Activated T-helper 1 cell treated with Interleukin-2 at 50 U/mL for 16 hours (primary cell): ENCODE data around the gene HUNK.
"Not testable (repeated sequence)": the region's sequence is repeated elsewhere in the genome, so short reads cannot be mapped to it uniquely, and the experiment has no call there.

Source experiments
- DNase-seq: peaks from one replicate; pipeline ENCODE4 v3.0.0-alpha.2; 2020; ENCODE audit warnings: low read depth

The HUNK gene

DNA sequence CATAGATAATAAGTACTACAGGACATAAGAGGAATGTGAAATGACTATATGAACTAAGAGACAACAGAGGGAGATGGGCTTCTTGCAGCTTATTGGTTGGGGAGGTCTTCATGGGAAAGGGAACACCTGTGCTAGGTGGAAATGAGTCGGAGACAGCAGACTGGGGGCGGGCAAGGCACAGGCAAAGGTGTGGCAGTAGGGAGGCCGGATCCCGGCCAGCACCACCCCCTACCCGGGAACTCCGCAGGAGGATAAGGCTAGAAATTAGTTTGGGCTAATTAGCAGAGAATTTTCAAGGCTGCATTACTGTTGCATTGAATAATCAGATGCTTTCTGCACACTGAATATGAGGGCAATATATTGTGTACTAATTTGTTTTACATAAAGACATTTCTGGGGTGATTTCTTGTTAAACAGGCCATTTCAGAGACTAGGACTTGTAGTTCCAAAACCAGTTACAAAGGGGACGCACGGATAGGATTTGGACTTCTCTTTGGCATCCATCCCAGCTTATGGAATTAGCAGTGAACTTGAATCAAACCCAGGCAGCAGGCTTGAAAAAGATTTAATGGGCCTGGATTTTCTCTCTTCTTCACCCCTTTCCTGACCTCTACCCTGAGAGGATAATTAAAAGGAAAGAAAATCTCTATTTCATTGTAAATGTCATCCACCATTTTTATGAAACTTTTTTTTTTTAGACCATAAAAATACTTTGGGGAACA, 2.2 kb upstream of the HUNK start:
- no peak for DNase-seq

DNA sequence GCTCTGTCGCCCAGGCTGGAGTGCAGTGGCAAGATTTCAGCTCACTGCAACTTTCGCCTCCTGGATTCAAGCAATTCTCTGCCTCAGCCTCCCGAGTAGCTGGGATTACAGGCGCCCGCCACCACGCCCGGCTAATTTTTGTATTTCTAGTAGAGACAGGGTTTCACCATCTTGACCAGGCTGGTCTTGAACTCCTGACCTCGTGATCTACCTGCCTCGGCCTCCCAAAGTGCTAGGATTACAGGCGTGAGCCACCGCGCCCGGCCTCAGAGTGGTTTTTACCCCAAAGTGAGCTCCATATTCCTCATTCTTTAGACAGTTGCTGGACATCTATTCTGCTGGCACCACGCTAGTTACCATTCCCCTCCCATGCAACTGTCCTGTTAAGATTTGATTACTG, 1.4 kb upstream of the HUNK start:
- DNase-seq, result not testable (repeated sequence)

DNA sequence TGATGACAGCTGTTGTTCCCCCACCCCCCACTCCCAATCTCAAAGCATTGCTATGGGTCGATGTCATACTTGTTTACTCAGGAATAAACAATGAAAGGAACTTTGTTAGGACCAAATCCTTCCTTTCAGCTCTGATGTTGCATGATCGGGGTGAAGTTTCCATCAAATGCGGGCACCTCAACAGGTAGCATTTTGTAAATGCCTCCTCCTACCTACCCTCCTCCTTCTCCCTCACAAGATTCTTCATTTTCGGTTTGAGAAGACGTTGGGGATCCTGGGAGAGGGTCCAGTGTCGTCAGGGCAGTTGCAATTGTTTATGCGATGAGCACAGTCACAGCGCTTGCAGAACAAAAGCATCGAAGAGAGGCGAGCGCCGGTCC, 758 bp upstream of the HUNK start:
- DNase-seq, result no peak

DNA sequence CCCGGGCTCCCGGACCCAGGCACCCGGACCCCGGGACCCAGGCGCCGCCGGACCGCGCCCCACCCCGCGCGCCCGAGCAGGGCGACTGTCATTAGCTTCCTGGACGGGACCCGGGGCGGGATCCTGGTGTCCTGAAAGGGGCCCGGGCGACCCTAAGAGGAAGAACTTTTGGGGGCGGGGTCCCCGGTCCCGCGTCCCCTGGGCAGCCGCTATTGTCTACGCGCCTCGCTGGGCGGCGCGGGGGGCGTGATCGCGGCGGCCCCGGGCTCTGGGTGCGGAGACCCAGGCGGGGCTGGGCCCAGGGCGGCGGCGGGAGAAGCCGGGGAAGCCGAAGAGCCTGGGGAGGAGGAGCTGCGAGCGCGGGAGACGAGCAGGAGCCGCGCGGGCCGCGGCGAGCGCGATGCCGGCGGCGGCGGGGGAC, 465 bp downstream of the HUNK start:
- no peak for DNase-seq

DNA sequence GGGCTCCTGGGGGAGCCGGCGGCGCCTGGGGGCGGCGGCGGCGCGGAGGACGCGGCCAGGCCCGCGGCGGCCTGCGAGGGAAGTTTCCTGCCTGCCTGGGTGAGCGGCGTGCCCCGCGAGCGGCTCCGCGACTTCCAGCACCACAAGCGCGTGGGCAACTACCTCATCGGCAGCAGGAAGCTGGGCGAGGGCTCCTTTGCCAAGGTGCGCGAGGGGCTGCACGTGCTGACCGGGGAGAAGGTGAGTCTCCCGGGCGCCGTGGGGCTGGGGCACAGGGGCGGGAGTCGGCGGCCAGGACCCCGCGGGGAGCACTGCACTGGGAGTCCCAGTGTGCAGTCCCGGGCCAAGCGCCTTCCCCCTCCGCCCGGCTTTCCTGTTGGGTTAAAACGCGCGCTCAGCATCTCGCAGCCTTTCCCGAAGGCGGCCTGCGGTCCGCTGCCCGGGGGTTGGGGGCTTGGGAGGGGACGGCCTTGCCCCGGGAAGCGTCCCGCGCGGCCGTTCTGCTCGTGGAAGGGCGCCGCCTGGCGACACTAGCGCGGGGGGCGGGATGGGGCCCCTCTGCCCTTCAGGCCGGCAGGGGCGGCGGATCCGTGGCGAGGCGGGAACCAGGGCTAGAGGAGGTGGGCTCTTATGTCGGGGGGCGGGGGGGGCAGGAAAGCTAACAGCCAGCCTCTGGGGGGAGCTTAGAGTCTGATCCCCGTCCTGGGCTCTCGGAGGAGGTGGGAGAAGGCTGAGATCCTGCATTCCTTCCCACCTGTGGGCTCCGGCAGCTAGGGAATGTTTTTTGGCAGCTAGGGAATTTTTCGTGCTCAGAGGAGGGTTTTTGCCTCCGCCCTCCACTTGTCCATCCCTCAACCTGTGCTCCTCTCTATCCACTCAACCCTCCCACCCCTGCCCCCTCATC, 1.1 kb downstream of the HUNK start:
- DNase-seq, result no peak

DNA sequence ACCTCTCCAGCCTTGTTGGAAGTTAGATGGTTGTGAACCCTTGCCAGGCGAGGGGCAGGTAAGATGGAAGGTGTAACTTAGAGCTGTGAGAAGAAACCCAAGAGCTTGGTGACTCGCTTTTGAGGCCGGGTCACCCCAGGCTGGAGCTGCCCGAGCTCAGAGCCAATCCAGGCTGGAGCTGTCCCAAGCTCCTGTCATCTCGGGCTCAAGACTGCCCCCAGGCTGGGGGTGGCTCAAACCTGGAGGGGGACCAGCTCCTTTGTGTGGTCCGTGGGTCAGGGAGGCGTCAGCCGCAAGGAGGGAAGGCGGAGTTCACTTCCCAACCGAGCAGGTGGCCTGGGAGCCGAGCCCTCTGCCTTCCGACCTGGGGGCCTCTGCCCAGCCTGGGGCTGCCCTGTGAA, 2.0 kb downstream of the HUNK start:
- no peak for DNase-seq

DNA sequence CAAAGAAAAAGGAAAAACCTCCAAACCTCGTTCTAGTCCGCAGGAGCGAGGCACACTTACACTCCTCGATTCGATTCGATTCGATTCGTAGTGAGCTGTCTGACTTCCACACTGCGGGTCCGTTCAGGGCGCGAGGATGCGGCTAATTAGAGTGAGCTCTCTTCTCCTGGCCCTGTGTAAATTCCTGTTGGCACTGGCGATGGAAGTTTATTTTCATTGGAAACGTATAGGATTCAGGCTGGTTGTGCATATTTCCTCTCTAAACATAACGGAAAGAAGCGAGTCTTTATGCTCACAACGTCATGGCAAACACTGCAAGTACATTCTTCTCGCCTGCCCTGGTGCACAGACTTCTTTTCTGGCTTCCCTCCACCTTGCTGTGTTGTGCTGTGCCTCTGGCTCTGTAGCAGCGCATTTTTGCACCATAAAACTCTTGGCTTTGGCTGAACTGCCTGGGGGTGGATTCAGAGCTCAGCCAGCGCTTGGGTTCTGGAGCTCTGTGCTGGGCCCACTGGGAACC, 2.7 kb downstream of the HUNK start:
- no peak for DNase-seq

DNA sequence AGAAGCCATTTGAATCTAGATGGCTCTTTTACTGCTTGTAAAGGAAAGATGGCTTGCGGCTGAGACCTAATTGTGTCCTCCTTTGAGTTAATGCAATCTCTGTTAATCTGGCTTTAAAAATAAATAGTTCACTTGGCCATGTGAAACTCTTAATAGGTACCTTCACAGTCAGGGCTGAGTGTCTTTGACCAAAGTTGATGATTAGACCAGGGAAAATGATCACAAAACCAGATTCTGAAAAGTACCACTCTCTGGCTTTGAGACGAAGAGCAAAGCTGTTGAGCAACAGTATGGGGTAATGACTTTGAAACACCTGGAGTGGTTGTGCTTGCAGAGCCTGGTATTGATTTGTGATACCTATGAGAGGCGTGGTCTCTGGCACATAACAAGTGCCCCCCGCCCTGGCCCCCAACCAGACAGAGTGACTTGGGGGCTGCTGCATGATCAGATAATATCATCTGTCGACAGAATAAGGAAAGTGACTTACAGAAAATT, 4.7 kb downstream of the HUNK start:
- no peak for DNase-seq

DNA sequence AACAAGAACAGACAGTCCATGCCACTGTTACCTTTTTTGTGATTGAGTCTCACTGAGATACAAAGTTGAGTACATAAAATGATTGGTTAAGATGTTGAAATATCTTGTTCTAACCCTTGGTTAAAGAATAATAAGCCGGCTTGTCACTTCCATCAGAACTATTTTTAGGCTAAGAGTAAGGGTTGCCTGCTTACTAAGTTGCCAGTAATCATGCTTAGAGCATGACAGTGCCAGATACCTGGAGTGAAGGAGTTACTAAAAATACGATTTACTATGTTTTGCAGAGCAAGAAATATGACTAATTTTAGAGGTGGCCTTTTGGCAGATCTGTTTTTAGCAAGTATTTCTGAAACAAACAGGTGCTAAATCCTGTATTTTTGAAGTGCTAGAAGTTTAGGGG, 6.0 kb downstream of the HUNK start:
- no peak for DNase-seq

DNA sequence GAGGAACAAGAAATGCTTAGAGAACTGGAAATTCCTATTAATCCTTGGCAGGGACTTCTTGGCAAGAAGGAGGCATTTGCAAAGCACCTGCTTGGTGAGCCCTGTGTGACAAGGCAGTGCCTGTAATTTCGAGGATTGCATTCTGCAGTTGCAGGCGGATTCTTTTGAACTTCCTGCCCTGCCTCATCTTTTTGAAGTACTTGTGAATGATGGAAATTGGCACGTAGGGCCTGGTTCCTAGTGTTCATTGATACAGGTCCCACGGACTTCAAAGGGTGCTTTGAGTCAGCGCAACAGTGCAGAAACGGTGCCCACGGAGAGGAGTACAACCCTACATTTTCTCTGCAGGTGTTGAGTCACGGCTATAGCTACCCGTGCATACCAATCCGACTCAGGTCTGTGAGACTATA, 6.4 kb downstream of the HUNK start:
- no peak for DNase-seq

DNA sequence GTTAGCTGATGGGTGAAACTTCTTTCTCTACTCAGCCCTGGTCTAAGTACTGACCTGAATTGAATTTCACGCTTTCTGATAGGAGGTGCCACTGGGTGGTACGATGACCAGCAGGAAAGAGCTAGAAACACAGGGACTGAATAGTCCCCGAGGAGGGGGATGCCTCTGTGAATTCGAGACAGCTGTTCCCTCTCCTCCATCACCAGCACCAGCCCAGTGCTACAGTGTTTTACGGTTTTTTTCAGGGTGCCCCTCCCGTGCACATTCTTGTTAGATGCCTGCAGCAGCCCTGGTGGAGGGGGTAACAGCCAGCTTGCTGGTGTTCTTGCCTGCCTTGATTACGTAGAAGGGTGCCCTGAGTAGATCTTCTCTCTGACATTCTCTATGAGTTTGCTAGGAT, 7.1 kb downstream of the HUNK start:
- DNase-seq, result no peak

DNA sequence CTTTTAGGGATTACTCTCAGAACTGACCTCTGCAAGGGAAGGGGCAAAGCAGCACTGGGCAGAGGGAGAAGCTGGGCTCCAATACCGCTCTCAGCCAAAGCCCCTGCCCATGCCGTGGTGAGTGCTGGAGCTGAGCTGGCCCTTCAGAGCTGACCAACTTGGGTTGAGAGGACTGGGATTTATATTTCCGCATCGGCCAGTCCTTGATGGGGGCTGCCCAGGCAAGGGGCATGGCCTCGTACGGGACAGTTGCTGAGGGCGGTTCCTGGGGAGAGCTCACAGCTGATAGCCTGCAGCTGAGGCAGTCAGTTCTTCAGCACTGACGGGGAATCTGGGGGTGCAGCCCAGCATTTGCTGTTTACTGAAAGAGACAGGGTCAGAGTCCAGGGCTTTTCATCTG, 8.0 kb downstream of the HUNK start:
- no peak for DNase-seq

DNA sequence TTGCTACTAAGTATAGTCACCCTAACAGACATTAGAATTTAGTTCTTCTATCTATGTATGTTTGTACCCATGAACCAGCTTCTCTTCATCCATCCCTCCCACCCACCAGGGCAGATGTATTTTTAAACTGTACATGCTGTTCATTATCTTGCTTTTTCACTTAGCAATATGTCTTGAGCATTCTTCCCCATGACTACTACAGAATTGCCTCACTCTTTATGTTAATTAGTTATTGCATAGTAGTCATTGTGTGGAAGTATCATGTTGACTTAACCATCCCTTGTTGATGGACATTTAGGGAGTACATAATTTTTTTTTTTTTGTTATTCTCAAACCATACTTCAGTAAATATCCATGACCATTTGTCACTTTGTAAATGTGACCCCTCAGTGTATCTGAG, 9.9 kb downstream of the HUNK start:
- no peak for DNase-seq

DNA sequence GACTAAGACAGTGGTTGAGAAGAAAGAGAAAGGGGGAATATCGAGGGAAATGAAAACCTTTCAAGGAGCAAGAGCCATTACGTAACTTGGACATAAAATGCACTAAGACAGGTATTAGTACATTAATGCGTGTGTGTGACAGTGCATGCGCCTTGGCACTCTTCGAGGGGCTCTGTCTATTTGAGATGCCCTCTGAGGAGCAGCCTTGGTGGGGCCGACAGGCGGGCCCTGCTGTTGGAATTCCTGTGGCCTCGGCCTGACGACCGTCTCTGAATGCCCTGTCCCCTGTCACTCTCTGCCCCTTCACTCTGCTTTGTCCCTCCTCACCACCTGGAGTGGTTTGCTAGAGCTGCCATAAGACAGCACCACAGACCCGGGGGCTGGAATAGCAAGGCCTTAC, 12.3 kb downstream of the HUNK start:
- no peak for DNase-seq

DNA sequence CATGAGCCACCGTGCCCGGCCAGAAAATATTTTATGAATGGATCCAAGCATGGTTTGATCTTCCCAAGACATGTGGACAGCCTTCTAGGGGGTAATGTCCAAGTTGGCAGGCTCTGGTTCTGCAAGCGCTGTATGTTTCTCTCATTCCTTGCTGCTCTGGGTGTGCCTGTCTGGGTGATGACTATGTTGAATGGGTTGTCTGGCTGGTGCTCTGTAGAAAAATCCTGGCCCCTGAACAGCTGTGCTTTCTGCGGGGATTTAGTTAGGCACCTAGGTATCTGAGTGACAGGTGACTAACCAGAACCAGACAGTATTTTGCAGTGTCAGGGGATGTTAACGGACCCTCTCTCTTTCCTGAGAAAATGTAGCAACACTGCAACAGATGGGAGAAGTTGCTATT, 14.1 kb downstream of the HUNK start:
- DNase-seq, result no peak

DNA sequence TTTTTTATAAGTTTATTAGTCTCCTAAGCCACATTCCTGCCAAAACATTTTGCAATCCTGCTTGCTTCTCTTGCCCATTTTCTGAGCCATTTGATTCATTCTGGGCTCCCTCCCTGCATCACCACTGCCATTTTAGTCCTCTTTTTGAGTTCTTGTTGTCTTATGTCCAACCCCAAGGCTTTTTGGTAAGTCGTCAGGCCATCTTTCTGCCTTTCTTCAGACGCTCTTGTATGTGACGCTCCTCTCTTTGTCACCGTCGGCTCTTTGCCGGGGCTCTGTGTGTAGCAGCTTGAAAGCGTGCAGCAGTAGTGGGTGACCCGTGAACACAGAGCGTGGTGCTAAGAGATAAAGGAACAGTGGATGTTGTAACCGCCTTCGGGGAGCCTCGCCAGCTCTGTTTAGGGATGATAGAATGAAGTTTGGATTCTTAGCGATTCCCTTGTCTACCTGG, 14.6 kb downstream of the HUNK start:
- no peak for DNase-seq

DNA sequence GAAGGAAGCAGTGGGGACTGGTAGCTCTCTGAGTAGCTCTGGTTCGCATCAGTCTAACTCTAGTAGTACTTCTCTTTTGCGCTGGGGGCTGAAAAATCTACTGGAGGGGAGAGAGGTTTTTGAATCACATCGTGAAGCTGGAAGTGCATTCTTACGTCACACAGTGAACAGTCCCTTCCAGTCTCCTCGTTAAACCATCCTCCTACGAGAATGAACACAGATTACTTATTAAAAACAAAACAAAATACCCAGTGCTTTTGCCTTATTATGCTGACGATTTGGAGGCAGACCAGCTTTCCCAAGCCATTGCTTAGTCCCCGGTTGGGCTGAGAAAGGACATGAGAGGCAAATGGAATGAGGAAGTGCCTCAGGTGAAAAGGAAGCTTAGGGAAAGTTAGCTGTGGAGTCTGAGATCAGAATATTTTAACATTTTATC, 16.1 kb downstream of the HUNK start:
- DNase-seq, result no peak

DNA sequence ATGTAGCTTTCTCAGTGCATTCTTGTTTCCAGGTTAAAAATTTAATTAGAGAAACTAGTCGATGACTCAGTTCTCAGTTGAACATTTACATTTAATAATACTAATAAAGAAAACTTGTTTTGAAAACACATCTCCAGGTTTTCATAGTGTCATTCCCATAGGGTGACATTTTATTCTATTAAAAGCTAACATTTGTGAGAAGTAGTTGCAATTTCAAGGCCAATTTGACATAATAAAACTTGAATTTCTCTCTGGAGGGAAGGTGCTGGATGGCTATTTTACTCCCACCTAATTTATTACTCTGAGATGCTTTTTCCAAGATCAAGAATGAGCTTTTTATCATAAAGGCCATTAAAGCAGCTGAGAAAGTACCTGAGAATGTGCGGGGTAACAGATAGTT, 16.6 kb downstream of the HUNK start:
- no peak for DNase-seq

DNA sequence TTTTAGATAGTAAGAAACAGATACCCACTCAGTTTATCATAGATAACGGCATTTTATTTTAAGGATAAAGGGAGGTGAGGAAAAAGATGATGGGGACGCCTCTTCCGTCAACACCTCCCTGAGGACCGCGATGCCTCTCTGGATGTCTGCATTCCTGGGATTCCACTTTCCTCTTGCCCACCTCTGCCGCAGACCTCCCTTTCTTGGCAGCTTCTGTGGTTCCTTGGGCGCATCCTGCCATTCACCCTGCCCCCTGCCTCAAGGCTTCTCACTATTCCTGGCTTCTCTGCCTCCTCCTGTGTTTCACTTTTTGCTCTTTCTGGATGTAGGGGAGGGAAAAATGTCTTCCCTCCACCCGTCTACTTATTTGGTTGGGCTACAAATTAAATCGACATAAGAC, 19.9 kb downstream of the HUNK start:
- DNase-seq, result no peak

DNA sequence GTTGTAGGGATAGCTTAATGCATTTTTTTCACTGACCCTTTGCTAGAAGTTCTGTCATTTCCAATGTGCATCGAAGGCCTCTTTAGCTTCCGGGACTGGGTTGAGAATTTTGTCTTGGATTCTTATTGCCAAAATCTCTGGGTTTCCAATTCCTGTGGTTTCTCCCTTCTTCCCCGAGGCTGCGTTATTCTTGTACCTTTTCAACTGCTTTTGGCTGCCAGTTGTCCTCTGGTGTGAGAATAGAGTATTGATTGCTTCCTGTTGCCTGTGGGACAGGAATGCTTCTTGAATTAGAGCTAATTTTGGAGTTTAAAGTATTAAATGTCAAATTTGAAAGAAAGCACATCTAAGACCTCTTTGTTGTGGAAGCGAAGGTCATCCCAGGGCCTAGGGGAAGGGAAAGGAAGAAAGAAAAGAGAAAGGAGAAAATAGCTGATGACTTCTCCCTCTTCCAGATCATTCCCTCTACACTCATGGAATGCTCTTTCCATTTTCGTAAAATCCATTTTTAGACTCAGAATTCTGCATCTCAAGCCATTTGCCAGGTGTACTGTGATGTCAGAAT, 21.1 kb downstream of the HUNK start:
- DNase-seq, result no peak

DNA sequence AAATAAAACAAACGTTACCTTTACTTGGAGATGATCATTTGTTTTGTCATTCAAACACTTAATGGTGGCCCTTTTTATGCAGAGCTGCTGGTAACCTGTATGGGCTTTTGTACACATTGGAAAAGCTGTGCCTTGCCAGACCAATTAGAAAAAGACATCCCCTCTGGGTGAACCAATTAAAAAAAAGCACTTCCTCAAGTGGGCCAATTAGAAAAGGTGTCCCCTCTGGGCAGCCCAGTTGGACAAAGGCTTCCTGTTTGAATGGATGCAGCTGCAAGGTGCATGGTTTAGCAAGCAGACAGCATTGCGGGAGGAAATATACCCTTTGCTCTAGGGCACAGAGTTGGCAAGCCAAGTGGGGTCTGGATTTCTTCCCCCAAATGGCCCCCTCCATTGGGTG, 21.6 kb downstream of the HUNK start:
- no peak for DNase-seq

DNA sequence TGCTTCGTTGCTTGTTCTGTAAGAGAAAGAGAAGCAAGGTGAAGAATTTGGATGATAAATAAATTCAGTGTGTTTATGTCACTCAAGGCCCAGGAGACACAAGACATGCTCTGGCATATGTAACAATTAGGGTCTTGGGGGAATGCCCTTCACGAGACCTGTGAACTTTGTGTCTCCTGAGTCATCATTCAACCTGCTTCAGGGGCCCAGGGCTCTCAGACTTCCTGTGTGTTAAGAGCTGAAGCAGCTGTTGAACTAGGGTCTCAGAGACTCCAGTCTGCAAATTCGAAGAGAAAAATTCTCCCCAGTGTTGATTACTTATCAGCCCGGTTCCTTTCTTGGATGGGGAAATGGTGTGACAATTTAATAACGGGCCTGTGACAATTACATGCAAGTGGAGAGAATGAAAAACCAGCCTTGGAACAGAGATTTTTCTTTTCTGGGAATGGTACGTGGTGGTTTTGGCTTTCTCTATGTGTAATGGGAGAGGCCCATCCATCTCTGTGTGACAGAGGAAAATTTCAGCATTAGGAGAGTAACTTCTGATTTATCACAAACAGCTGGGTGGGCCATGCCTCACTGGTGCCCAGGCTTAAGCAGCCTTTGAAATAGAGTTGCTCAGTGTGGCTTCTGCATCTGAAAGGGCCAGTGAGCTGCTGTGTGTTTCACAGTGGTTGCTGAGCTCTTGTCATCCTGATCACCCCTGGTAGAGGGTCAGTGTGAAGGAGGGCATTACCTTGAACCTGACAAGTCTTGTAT, 22.4 kb downstream of the HUNK start:
- no peak for DNase-seq
